ENCODE results near the gene KRTAP3-2. TPM values are rescaled to one million over a fixed set of nuclear protein-coding genes. Genes with fewer than 3 reads are reported as not detected.

The KRTAP3-2 gene
- polyA plus RNA-seq, 1 donor from 2014 or later: not detected

GRCh38 chr17:41020336-41020735, 20.6 kb upstream of the KRTAP3-2 start:
- H3K79me2 ChIP-seq (replicated peaks; ENCODE audit: insufficient read depth, low read length): no peaks in the 10 kb centered on the region
- H3K4me3 ChIP-seq (ENCODE audit: low read length): no peak overlapping the region
- no peak overlapping the region for H3K9ac ChIP-seq (ENCODE audit: low read length)
- no peaks in the 10 kb centered on the region for H3K9me2 ChIP-seq (ENCODE audit: insufficient read depth, low read length)
- H3K27me3 ChIP-seq (ENCODE audit: insufficient read depth, low read depth, low read length): no peaks in the 10 kb centered on the region
- no peak overlapping the region for H2AFZ ChIP-seq (ENCODE audit: low read depth, low read length)
- no peaks in the 10 kb centered on the region for H4K20me1 ChIP-seq (ENCODE audit: insufficient read depth)
- H3K36me3 ChIP-seq (ENCODE audit: insufficient read depth, low read length): no peaks in the 10 kb centered on the region
- H3K9me3 ChIP-seq (ENCODE audit: low read length): no peaks in the 10 kb centered on the region
- no peak overlapping the region for H3K27ac ChIP-seq (ENCODE audit: low read length)
- H3F3A ChIP-seq (ENCODE audit: insufficient read depth, low read length, poor library complexity, severe bottlenecking): no peaks in the 10 kb centered on the region
- TF ChIP-seq POLR2AphosphoS5 (IDR thresholded peaks at IDR 0.05) (no peak), EZH2 (IDR thresholded peaks at IDR 0.05; ENCODE audit: borderline replicate concordance, insufficient read depth, low read length, poor library complexity, severe bottlenecking) (no peak), RAD21 (conservative IDR thresholded peaks at IDR 0.05) (no peak), REST (IDR thresholded peaks at IDR 0.05; ENCODE audit: borderline replicate concordance) (no peak), EP300 (conservative IDR thresholded peaks at IDR 0.05; ENCODE audit: poor library complexity, severe bottlenecking) (no peak), TAF1 (IDR thresholded peaks at IDR 0.05; ENCODE audit: low read depth) (no peak), MXI1 (conservative IDR thresholded peaks at IDR 0.05; ENCODE audit: poor library complexity, severe bottlenecking) (no peak), SMC3 (conservative IDR thresholded peaks at IDR 0.05; ENCODE audit: poor library complexity) (no peak)
- no peak overlapping the region for H3K4me2 ChIP-seq (ENCODE audit: low read length)

GRCh38 chr17:41019415-41019814, 19.7 kb upstream of the KRTAP3-2 start:
- H3K79me2 ChIP-seq (replicated peaks; ENCODE audit: insufficient read depth, low read length): no peaks in the 10 kb centered on the region
- no peaks in the 10 kb centered on the region for H3K36me3 ChIP-seq (ENCODE audit: insufficient read depth, low read length)
- H2AFZ ChIP-seq (ENCODE audit: low read depth, low read length): no peak overlapping the region
- H3K4me3 ChIP-seq (ENCODE audit: low read length): no peak overlapping the region
- TF ChIP-seq POLR2AphosphoS5 (IDR thresholded peaks at IDR 0.05) (no peak), RAD21 (conservative IDR thresholded peaks at IDR 0.05) (no peak), EP300 (conservative IDR thresholded peaks at IDR 0.05; ENCODE audit: poor library complexity, severe bottlenecking) (no peak), SMC3 (conservative IDR thresholded peaks at IDR 0.05; ENCODE audit: poor library complexity) (no peak), TAF1 (IDR thresholded peaks at IDR 0.05; ENCODE audit: low read depth) (no peak), CTCF (IDR thresholded peaks at IDR 0.05; ENCODE audit: poor library complexity, severe bottlenecking) (no peak)
- no peaks in the 10 kb centered on the region for H3K9me2 ChIP-seq (ENCODE audit: insufficient read depth, low read length)
- no peak overlapping the region for H3K27ac ChIP-seq (ENCODE audit: low read length)
- no peak overlapping the region for H3K9ac ChIP-seq (ENCODE audit: low read length)
- H3F3A ChIP-seq (ENCODE audit: insufficient read depth, low read length, poor library complexity, severe bottlenecking): no peaks in the 10 kb centered on the region
- no peaks in the 10 kb centered on the region for H3K27me3 ChIP-seq (ENCODE audit: insufficient read depth, low read depth, low read length)
- H3K4me2 ChIP-seq (ENCODE audit: low read length): no peak overlapping the region
- no peaks in the 10 kb centered on the region for H3K9me3 ChIP-seq (ENCODE audit: low read length)
- no peaks in the 10 kb centered on the region for H4K20me1 ChIP-seq (ENCODE audit: insufficient read depth)
